DMS53 treated with DMSO at 0.1 percent for 48 hours (cell line): ENCODE results near the gene MT1X.

ENCODE experiments used
- DNase-seq: peaks from one replicate; lab custom pipeline; 2025; ENCODE audit not compliant: unreplicated experiment; lab: John Stamatoyannopoulos, UW

MT1X gene

GRCh38 chr16:56677474-56677873 lies 4.8 kb upstream of the MT1X start:
- no peak for DNase-seq

DNA sequence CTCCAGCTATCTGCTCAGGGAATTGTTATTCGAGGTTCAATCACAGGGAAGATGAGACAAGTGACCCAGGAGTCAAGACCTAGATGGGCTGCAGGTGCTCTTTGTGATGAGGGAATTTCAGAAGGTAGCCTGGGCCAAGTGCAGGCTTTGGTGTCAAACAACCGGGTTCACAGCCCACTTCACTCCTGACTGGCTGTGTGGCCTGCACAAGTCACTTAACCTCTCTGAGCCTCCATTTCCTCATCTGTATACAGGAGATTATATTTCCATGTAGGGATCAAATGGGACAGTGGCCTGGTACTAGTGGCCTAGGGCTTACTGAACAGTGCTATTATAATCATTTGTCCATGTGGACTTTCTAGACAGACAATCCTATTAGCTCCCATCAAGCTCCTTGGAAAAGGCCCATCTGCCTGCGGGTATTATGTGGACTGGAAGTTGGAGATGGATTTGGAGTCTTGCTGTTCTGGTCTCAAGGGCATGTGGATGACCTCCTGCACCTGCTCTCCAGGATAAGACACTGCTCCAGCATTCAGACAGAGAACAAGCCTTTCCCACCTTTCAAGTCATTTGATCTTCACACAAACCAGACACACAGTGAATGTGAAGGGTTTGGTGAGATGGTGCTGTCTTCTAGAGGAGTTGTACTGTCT lies 3.1 kb upstream of the MT1X start:
- no peak for DNase-seq

DNA sequence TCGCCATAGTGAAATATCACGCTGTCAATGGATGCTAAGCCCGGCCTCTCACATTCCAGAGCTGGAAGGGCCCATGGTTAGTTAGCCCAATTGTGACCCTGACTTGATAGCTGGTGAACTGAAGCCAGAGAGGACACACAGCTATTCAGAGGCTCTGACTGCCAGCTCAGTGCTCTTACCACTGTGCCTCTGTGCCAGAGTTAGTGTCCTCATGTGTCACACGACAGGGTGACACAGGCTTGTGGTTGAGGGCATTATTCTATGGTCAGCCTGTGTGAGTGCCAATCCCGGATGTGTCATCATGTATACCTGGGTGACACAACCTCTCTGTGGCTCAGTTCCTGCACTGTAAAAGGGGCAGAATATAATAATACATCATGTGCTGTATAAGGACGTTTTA lies 2.5 kb upstream of the MT1X start:
- DNase-seq, result no peak

DNA sequence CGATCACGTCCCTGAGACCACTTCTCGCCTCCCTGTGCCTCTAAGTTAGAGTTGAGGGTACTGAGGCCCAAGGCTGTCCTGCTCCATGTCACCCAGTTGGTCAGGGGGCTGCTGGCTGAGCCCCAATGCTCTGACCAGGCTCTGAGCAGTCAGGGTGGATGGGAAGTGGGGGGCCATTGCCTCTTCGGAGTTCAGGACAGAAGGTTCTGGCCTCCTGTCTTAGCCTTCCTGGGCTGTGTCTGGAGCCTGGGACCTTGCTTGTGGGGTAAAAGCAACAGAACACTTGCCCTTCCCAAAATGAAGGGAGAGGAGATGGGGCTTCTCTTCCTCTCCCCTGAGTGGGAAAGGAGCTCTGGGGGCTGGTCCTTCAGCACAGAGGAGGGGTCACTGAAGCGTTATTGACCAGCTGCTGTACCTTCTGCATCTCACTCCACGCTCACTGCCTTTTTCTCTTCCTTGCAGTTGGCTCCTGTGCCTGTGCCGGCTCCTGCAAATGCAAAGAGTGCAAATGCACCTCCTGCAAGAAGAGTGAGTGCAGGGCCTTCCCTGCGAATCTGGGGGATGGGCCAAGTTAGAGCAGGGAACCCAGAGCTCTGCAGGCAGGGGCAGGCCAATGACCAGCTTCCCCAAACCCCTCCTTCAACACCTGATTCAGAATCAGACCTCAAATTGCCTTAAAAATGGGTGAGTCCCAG lies 580 bp downstream of the MT1X start:
- DNase-seq, result no peak

- no peak for DNase-seq
Measured at GRCh38 chr16:56683424-56684172, 1.3 kb downstream of the MT1X start.

- DNase-seq, result no peak
Measured at GRCh38 chr16:56684256-56684925, 2.1 kb downstream of the MT1X start.

GRCh38 chr16:56684926-56685590 lies 2.8 kb downstream of the MT1X start:
- DNase-seq, result no peak

- DNase-seq, result no peak
Measured at GRCh38 chr16:56686758-56687157, 4.5 kb downstream of the MT1X start.

- DNase-seq, result no peak
Measured at GRCh38 chr16:56688762-56689161, 6.5 kb downstream of the MT1X start.

GRCh38 chr16:56689171-56689570 lies 6.9 kb downstream of the MT1X start:
- DNase-seq, result peak; percentile 45

GRCh38 chr16:56690420-56691122 lies 8.3 kb downstream of the MT1X start:
- no peak for DNase-seq

DNA sequence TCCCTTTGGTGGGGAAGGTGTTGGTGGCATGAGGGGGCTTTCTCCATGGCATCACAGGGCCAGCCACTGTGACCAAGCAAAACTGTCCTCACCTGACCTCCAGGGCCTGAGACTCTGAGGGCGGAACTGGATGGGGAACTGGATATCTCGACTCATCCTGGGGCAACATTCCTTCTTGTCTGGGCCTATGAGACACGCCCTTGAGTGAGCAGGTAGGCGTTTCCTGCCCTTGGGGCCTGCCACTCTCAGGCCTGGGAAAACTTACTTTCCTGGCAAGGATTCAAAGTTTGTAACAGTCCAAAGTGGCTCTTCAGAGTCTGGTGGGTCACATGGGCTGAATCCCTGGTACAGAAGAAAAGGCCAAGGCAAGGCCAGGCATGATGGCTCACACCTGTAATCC lies 9.6 kb downstream of the MT1X start:
- DNase-seq, result no peak

DNA sequence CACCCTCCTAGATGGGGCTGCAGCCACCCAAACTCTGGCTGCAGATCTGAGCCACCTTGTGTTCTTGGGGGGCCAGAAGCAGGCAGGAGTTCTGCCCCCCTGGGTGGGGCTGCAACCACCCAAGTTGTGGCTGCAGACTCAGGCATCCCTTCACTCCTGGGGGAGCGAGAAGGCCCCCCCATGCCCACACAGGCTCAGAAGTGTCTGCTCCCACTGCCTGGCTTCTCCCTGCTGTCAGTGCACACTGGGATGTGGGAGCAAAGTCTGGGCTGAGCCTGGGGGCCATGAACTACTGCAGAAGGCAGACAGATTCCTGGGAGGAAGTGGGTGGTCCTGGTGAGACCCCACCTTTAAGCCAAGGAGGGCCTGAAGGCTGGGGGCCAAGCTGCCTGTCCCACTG lies 13.0 kb downstream of the MT1X start:
- no peak for DNase-seq

- DNase-seq, result no peak
Measured at GRCh38 chr16:56697456-56698155, 15.3 kb downstream of the MT1X start.

DNA sequence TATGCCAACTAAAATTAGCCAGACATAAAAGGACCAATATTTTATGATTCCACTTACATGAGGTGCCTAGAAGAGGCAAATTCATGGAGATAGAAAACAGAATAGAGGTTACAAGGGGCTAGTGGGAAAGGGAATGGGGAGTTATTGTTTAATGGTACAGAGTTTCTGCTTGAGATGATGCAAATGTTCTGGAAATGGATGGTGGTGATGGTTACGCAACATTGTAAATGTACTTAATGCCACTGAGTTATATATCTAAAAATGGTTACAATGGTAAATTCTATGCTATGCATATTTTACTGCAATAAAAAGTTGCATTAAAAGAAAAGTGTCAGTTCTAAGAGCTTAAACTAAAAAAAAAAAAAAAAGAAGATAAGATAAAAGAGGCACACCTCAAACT lies 17.9 kb downstream of the MT1X start:
- DNase-seq, result no peak

- DNase-seq, result no peak
Measured at GRCh38 chr16:56700631-56701030, 18.4 kb downstream of the MT1X start.

DNA sequence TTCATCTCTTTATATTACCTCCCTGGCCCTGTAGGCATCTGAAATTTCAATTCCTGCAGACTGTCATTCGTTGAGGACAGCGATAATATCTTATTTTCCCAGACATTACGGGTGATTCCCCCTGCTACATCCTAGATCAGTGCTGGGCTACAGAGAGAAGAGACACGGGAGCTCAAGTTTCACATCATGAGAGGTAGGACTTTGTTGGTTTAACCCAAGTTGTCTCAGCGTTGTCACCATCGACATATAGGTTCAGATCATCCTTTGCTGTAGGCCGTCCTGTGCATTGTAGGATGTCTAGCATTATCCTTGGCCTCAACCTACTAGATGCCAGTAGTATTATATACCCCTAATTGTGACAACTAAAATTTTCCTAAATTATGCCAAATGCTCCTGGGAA lies 19.3 kb downstream of the MT1X start:
- no peak for DNase-seq

GRCh38 chr16:56702836-56703235 lies 20.6 kb downstream of the MT1X start:
- no peak for DNase-seq

DNA sequence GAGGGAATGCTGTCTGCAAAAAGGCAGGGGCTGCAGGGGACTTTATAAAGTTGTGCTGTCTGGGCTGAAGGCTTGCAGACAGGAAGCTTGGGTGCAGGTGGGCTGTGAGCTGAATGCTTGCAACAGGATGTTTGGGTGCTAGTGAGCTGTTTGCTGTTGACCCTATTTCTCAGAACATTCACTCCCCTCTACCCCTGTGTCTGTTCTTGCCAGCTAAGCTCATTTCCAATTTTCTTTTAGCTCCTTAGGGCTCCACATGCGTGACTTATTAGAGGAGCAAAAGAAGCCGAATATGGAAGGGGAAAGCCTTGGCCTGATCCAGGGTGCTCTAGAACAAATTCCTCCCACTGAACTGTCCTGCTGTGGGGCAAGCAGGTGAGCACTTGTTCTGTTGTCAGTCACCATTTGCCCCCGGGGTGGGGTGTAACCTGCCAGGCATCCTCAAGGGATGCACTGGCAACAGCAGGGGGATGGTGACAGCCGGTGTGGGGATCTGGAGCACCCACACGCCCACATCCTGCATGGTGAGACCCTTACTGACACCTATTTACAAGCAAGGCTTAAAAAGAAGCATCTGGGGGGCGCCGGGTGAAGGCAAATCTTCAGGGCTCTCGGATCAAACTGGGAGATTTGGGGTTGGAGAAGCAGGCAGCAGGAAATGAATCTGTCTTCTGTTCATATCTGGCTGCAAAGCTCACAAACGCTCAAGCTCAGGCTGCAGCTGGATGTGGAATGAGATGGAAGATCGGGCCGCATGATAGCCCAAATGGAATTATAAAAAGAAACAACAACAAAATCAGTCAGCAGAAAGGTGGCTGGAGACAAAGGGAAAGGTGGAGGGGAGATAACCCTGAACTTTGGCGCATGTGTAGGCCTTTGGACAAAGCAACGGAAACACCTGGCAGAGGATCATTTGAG lies 26.5 kb downstream of the MT1X start:
- no peak for DNase-seq
